Stomach (tissue), 9 donors: ENCODE results near the gene TNFRSF25. TPM values are rescaled to one million over a fixed set of nuclear protein-coding genes. Genes with fewer than 3 reads are reported as not detected.
"Not testable (repeated sequence)": the region's sequence is repeated elsewhere in the genome, so short reads cannot be mapped to it uniquely, and the experiment has no call there.

Source experiments
- DNase-seq, 2 donors: peaks; one replicate each; pipeline versions ENCODE4 v3.0.0 to v3.0.0-alpha.2; 2013 to 2019
- H3K27ac ChIP-seq, 5 donors: fragments of 200-600 bp in 4 of 5; sonication (generic) in 4 of 5; one replicate each; pipeline ENCODE4 v1.5.1; 2013 to 2019; ENCODE audit warnings: mild to moderate bottlenecking in 1 of 5, moderate library complexity in 1 of 5
- H3K27me3 ChIP-seq, 3 donors: fragments of 200-600 bp; sonication (generic); one replicate each; pipeline ENCODE4 v1.5.1; 2017 to 2019; ENCODE audit warnings: mixed run types in 1 of 3
- H3K36me3 ChIP-seq, 4 donors: fragments of 200-600 bp; sonication (generic); 1 replicate in 3 of 4; 2 replicates in 1 of 4; pipeline ENCODE4 v1.5.1; 2016 to 2019
- H3K4me1 ChIP-seq, 4 donors: fragments of 200-600 bp; sonication (generic); one replicate each; pipeline ENCODE4 v1.5.1; 2016 to 2019
- H3K4me3 ChIP-seq, 4 donors: fragments of 200-600 bp; sonication (generic) in 3 of 4; one replicate each; pipeline ENCODE4 v1.5.1; 2016 to 2019; ENCODE audit warnings: mild to moderate bottlenecking in 1 of 4
- H3K9me3 ChIP-seq, 4 donors: fragments of 200-600 bp; sonication (generic); one replicate each; pipeline ENCODE4 v1.5.1; 2016 to 2019
- CTCF ChIP-seq, 7 experiments: fragments of 450-650 bp in 4 of 7; fragments of 200-600 bp in 3 of 7; sonication (generic) in 3 of 7; IDR thresholded peaks; one replicate each; pipeline ENCODE4 v1.5.1; 2016 to 2019; ENCODE audit warnings: antibody characterized with exemption in 7 of 7, control low read depth in 2 of 7, mild to moderate bottlenecking in 1 of 7
- EP300 ChIP-seq: sonication (generic); formaldehyde crosslinking; IDR thresholded peaks from one replicate; pipeline ENCODE4 v1.6.1; 2017; ENCODE audit warnings: antibody characterized with exemption
- POLR2A ChIP-seq, 4 donors: fragments of 450-650 bp; IDR thresholded peaks; one replicate each; pipeline ENCODE4 v1.6.1; 2016; ENCODE audit warnings: antibody characterized with exemption in 4 of 4, control low read depth in 2 of 4, mild to moderate bottlenecking in 1 of 4, moderate library complexity in 1 of 4
- POLR2AphosphoS5 ChIP-seq, 3 donors: sonication (generic); formaldehyde crosslinking; IDR thresholded peaks; one replicate each; pipeline ENCODE4 v1.6.1; 2016; ENCODE audit warnings: antibody characterized with exemption in 3 of 3
- WGBS, 5 donors: extraction: QIAGEN DNeasy Blood & Tissue Kit in 3 of 5; methylation state at CpG; one replicate each; pipeline versions ENCODE4 v1.1.5 to v1.1.7; 2013 to 2018; 5-methylcytosine and 5-hydroxymethylcytosine counted together
- intact Hi-C: fragments of 100-400 bp; cut with DNase I; formaldehyde crosslinking; loops from one replicate; pipeline ENCODE4 v1.15.1; 2023; ENCODE audit warnings: low total_unique reads
- polyA plus RNA-seq, 3 donors: library from polyadenylated mRNA; stranded (reverse); fragments of 200-250 nt; gene quantifications; one replicate each; pipeline ENCODE4 v1.2.3, GENCODE V29; 2013
- total RNA-seq, 5 donors: library from RNA; depleted of rRNA; stranded (reverse); fragments of >200 nt; gene quantifications; one replicate each; pipeline versions ENCODE4 v1.1.0 to v1.2.3, GENCODE V29; 2014 to 2016
- donor health status: healthy with polysubstance abuse.
- donor health status: Bipolar disorder and iron deficiency.
- donor health status: healthy.

Gene TNFRSF25
- total and polyA plus RNA-seq, 8 donors, result 2.7 to 215 (median 15.2) TPM

- 30 to 43% (median 40%) methylated on average over 17 to 19 of the region's 19 CpGs for WGBS, 5 donors
- H3K36me3 ChIP-seq, H3K9me3 ChIP-seq, H3K4me3 ChIP-seq, intact Hi-C loops, DNase-seq, H3K27ac ChIP-seq: not testable (repeated sequence)
- H3K4me1 ChIP-seq, result peaks cover 11 to 36% (median 27%) of the 10 kb centered on the region in 4 donors
- peaks cover 13 to 72% (median 43%) of the 10 kb centered on the region in 3 donors for H3K27me3 ChIP-seq
These were observed 36.1 kb downstream of the TNFRSF25 start for GRCh38 chr1:6429660-6430411.

GRCh38 chr1:6428453-6428852 lies 37.5 kb downstream of the TNFRSF25 start:
- intact Hi-C loops, H3K27ac ChIP-seq, DNase-seq, H3K9me3 ChIP-seq, H3K4me3 ChIP-seq, H3K36me3 ChIP-seq: not testable (repeated sequence)
- WGBS, 5 donors, result 81 to 88% (median 87%) methylated on average over 4 to 6 of the region's 6 CpGs; no CpG with 5 or more reads in 1 of the 5 donors
- H3K27me3 ChIP-seq, result peaks cover 21 to 86% (median 57%) of the 10 kb centered on the region in 3 donors
- peaks cover 25 to 49% (median 41%) of the 10 kb centered on the region in 4 donors for H3K4me1 ChIP-seq

GRCh38 chr1:6427441-6428390 lies 38.3 kb downstream of the TNFRSF25 start:
- WGBS, 5 donors, result 44 to 61% (median 48%) methylated on average over 15 to 26 of the region's 26 CpGs
- Histone ChIP-seq H3K9me3 (no peaks in the 10 kb centered on the region), H3K27me3 (peaks cover 21 to 93% (median 64%) of the 10 kb centered on the region in 3 donors), H3K27ac (no peak overlapping the region), H3K36me3 (no peaks in the 10 kb centered on the region), H3K4me1 (peaks cover 30 to 55% (median 48%) of the 10 kb centered on the region in 4 donors), H3K4me3 (no peak overlapping the region)
- TF ChIP-seq EP300 (no peak), POLR2AphosphoS5 (IDR thresholded peaks at IDR 0.05) (no peak), CTCF (IDR thresholded peaks at IDR 0.05) (no peak), POLR2A (IDR thresholded peaks at IDR 0.05) (no peak)
- peak; percentile 49 to 83 for DNase-seq
- intact Hi-C loops, result no loop called here

- TF ChIP-seq CTCF (IDR thresholded peaks at IDR 0.05) (no peak), POLR2A (IDR thresholded peaks at IDR 0.05) (no peak), POLR2AphosphoS5 (IDR thresholded peaks at IDR 0.05) (no peak), EP300 (no peak)
- Histone ChIP-seq H3K4me1 (peaks cover 30 to 55% (median 50%) of the 10 kb centered on the region in 4 donors), H3K9me3 (no peaks in the 10 kb centered on the region), H3K4me3 (no peak overlapping the region), H3K36me3 (no peaks in the 10 kb centered on the region), H3K27me3 (peaks cover 21 to 97% (median 70%) of the 10 kb centered on the region in 3 donors), H3K27ac (no peak overlapping the region)
- WGBS, 5 donors, result 73 to 84% (median 82%) methylated on average over 10 of the region's 10 CpGs
- DNase-seq, result no peak
- intact Hi-C loops, result no loop called here
These were observed 39.0 kb downstream of the TNFRSF25 start for GRCh38 chr1:6426972-6427350.

GRCh38 chr1:6426277-6426971 lies 39.5 kb downstream of the TNFRSF25 start:
- DNase-seq, result no peak
- WGBS, 5 donors, result 63 to 86% (median 69%) methylated on average over 9 of the region's 9 CpGs
- H3K27ac ChIP-seq, result no peak overlapping the region
- no peaks in the 10 kb centered on the region for H3K9me3 ChIP-seq
- no peak overlapping the region for H3K4me3 ChIP-seq
- H3K27me3 ChIP-seq, result peaks cover 21 to 99% (median 76%) of the 10 kb centered on the region in 3 donors
- H3K4me1 ChIP-seq, result peaks cover 30 to 55% (median 50%) of the 10 kb centered on the region in 4 donors
- no peaks in the 10 kb centered on the region for H3K36me3 ChIP-seq
- TF ChIP-seq POLR2AphosphoS5 (IDR thresholded peaks at IDR 0.05), result no peak
- no peak for TF ChIP-seq EP300
- no peak for TF ChIP-seq CTCF (IDR thresholded peaks at IDR 0.05)
- TF ChIP-seq POLR2A (IDR thresholded peaks at IDR 0.05), result no peak
- intact Hi-C loops, result no loop called here
